Kidney tubule cell (primary cell): ENCODE data around the gene GTPBP3.

Experiments
- DNase-seq: peaks from one replicate; pipeline ENCODE4 v3.0.0-alpha.2; 2018; ENCODE audit warnings: low spot score

The GTPBP3 gene

GRCh38 chr19:17327654-17328516, 9.5 kb upstream of the GTPBP3 start:
- DNase-seq = peak; percentile 72

DNA sequence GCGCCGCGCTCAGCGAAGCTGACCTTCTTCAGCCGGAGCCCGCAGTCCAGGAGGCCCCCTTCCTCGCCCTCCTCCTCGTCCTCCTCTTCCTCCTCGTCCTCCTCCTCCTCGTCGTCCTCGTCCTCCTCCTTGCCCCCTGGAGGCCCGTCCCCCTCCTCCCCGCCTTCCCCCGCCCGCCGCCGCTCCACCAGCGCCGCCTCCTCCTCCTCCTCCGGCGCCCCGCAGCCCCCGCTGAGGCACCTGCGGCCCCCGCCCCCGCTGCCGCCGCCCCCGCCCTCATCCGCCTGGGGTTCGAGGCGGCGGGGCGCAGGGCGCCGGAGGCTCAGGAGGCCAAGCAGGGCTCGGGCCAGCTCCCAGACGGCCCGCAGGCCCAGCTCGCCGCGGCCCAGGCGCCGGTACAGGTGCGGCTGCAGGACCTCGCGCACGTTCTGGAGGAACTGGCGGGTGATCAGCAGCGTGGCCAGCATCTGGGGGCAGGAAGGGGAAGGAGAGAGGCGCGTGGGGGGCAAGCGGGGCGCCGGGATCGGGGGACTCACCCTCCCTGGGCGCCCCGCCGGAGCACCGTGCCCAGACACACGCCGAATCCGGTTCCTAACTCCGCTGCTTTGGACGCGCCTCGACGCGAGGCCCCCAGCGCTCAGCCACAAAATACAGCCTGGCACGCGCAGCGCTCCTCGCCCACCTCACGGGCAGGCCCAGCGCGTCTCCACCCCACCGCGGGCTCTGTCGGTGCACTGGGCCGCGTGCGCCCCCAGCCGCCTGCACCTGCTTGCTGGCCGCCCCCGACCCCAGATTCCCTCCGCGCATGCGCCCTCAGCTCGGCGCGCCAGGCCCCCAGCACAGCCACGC, 8.6 kb upstream of the GTPBP3 start:
- no peak for DNase-seq

DNA sequence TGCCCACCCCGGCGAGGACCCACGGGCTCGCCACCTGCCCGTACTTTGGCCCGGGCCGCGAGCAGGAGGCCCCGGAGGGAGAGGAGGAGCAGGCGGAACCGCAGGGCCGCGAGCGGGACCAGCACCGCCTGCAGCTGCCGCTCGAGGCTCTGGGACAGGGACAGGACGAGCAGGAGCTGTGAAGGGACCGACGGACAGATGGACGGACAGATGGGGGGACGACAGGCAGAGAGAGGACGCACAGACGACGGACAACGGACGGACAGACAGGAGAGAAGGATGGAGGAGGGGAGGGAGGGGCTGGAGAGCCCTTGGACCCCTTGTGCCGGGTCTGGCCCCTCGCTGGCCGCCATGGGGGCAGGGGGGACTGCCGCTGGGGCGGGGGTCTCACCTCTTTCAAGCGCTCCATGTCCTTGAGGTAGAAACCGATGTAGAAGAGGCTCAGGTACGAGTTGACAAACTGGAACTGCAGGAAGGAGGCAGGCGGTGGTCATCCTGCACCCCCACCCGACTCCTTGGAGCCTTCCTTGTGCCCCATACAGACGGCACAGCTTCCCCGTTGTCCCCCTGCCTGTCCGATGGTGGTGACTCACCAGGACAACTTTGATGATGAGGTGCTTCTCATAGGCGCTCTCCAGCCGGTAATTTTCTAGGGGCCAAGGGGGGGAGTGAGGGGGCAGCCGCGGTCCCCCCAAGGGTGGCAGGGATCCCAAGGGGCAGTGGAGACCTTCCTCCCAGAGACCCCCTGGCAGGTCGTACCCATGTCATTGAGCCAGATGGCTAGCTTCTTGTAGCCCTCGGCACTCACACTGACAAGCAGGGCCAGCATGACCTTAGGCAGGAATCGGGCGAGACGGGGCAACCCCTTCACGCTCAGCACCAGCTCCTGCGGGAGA, 7.7 kb upstream of the GTPBP3 start:
- no peak for DNase-seq

GRCh38 chr19:17330262-17331044, 6.9 kb upstream of the GTPBP3 start:
- DNase-seq = no peak

DNA sequence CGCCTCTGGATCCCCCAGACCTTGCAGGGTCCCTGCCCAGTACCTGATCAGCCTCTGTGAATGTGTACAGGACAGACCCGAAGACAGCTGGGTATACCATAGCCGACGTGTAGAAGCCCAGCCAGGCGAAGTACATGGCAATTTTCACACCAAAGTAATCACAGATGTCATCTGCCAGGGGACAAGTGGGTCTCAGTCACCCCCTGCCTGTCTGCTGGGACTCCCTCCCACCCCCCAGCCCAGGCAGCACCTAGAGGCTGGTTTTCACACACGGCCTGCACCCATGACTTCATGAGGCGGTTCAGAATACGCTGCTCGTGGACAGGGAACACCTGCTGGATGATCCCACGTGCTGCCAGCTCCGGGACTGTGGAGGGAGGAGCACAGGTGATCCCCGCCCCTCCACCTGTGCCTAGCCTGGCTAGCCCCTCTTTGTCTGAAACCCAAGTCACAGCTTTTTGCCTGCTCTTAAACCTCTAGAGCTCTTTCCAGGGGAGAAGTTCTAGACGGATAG, 6.3 kb upstream of the GTPBP3 start:
- no peak for DNase-seq

DNA sequence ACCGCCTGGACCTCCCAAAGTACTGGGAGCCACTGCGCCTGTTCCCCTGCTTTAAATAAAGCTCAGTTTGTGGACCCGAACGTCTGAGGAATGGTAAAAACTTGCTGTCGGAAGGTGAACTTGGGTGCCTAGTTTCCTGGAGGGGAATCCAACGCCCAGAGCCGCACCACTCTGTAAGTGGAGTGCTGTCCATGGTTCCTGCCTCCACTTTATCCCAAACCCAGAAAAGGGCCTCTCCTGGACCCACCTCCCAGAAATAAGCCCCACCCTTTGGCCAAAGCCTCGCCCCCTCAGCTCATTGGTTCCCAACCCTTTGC, 5.0 kb upstream of the GTPBP3 start:
- no peak for DNase-seq

DNA sequence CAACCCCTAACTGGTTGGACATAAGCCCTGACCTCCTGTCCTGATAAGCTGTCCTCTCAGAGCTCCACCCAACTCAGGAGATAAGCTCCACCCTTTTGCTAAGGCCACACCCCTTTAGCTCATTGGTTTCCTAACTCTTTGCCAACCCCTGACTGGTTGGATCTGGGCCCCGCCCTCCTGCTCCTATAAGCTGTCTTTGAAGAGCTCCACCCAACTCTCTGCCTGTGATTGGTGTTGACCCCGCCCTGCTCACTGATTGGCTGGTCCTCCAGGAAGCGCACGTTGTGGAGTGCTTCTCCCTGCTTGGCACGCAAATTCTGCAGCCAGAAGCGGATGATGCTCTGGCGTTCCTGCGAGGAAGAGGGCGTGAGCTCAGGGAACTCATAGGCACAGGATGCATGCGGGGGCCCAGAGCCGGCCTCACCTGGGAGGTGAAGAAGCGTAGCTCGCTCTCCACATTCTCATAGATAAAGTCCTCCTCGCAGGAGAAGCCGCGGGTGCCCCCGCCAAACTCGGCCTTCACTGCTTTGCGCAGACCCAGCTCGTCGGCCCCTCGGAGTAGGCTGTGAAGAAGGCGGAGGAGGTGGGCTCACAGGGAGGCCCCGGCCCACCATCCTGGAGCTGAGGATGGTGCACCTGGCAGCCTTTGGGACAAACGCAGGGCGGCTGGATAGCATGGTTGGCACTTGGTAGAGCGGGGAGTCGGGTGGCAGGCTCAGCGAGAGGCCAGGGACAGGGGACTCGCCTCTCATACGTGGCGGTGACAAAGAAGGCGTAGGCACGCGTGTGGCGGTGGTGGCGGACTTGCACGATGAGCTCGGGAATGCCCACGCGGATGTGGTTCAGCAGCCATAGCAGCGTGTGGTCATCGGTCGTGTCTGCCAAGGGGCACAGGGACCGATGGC, 4.4 kb upstream of the GTPBP3 start:
- DNase-seq = peak; percentile 52

DNA sequence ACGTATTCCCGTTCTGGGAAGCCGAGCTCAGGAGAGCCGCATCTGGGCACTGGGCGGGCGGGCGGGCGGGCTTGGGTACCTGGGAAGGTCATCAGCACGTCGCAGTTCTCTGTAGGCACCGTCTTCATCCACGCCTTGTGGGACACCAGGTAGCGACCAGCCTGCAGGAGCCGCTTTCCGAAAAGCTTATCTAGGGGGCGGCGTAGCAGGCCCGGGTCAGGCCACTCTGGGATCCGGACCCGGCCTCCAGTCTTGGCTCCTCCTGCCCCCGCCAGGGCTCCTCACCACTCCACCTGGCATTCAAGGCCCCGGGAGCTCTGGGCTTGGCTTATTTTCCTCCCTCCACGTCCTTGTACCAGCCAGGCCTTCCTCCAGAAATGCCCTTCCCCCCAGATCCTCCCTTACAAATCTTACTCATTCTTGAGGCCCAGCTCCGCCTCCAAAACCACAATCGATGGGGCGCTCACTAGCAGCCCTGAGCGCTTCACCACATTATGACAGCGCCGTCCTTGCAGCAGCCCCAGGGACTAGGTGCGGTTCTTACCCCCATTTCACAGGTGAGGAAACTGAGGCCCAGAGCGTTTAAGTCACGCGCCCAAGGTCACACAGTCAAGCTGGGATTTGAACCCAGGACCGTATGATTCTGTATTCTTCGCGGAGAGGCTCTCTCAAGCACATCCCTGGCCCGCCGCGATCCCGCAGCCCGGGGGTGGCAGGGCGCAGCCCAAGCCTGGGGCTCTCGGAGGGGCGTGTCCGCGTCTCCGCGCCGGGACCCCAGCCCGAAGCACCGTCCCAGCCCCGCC, 3.5 kb upstream of the GTPBP3 start:
- DNase-seq = peak; percentile 89

GRCh38 chr19:17334414-17335409, 2.6 kb upstream of the GTPBP3 start, which contains the start of gene ANO8:
TSS of gene ANO8 (minus strand) at chr19:17334855. CDS start at chr19:17334670, 185 bp downstream.
- DNase-seq = peak; percentile 96

DNA sequence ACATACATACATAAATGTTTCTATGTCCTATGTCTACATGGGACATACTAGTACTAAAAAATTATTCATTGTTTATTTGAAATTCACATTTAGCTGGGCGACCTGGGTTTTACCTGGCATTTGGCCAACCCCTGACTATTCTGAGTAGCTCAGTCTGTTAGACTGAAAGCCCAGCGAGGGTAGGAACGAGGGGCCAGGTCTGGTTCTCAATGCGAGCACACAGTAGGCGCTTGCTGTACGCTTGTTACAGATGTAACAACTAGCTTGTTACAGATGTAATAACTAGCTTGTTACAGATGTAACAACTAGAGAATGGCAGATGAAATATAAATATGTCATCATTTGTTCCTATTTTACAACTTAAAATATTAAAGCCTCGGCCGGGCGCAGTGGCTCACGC, 1.8 kb upstream of the GTPBP3 start:
- no peak for DNase-seq

DNA sequence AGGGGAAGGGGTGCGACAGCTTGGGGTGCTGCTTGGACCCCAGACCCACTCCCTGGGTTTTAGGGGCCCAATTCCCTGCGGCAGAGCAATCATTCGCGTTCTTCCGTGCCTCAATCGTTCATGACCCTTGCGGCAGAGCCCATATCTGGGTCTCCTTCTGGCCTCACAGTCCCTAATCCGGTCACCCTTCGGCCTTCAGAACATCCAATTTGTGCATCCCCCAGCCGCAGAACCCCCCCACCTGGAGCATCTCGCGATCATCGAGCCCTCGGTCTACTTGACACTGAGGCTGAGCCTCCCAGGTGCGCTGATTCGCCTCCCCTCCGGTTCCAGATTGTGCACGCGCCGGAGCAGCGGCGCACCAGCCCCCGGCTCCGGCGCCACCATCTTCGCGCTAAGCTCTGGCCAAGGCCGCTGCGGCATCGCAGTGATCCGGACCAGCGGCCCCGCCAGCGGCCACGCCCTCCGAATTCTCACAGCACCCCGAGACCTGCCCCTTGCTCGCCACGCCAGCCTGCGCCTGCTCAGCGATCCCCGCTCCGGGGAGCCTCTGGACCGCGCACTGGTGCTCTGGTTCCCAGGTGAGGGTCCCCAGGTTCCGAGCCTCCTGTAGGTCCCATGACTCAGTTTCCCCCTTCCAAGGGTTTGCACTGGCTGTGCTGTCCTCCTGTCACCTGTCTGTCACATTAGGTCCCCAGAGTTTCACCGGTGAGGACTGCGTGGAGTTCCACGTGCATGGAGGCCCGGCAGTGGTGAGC, 501 bp downstream of the GTPBP3 start:
- DNase-seq = peak; percentile 26

GRCh38 chr19:17338433-17339078, 1.2 kb downstream of the GTPBP3 start:
- DNase-seq = no peak

DNA sequence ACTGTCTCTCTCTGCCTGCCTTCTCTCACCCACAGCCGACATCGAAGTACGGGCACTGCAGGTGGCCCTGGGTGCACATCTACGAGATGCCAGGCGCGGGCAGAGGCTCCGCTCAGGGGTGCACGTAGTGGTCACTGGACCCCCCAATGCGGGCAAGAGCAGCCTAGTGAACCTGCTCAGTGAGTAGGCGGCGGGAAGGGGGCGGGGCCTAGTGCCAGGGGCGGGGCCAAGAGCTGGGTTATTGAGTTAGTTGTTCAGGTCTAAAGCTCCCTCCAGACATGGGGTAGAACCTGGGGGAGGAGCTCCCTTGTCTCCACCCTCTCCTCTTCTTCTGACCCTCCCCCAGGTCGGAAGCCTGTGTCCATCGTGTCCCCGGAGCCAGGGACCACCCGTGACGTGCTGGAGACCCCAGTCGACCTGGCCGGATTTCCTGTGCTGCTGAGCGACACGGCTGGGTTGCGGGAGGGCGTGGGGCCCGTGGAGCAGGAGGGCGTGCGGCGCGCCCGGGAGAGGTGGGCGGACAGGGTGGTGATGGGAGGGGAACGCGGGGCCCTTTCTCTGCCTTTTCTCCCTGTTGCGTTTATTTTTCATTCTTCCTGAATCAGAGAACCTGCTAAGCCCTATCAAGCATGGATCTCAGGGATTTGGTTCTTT, 1.9 kb downstream of the GTPBP3 start:
- DNase-seq = no peak

- no peak for DNase-seq
These were observed 3.0 kb downstream of the GTPBP3 start for GRCh38 chr19:17340302-17340870.

GRCh38 chr19:17340871-17341357, 3.6 kb downstream of the GTPBP3 start:
- DNase-seq = no peak

DNA sequence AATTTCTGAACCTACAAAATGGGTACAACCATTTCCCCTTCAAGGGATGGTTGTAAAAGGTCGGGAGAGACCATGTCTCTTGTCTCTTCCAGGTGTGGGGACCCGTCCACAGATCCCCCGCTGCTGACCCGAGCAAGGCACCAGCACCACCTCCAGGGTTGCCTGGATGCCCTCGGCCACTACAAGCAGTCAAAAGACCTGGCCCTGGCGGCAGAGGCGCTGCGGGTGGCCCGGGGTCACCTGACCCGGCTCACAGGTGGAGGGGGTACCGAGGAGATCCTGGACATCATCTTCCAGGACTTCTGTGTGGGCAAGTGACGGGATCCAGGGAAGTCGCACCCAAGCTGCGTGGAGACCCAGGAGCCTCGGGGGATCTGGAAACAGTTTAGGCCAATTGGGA, 4.0 kb downstream of the GTPBP3 start:
- DNase-seq = no peak
